SU-DHL-6 (cell line): ENCODE results near the gene RBMS3.

Source experiments
- CTCF ChIP-seq: fragments of 200-600 bp; sonication (generic); IDR thresholded peaks from one replicate; pipeline ENCODE4 v1.5.1; 2017; ENCODE audit warnings: antibody characterized with exemption, mild to moderate bottlenecking, low read length, moderate library complexity; ENCODE audit not compliant: insufficient read depth, poor library complexity, severe bottlenecking
- EZH2phosphoT487 ChIP-seq: fragments of 200-600 bp; sonication (generic), shearing (Covaris generic); conservative IDR thresholded peaks from 2 replicates; pipeline ENCODE4 v1.6.1; 2018; ENCODE audit warnings: mild to moderate bottlenecking, antibody characterized with exemption, low read length, moderate library complexity, mixed read lengths

GRCh38 chr3:29605845-29606244 lies 325.0 kb downstream of the RBMS3 start:
- TF ChIP-seq CTCF (no peak), EZH2phosphoT487 (no peak)
